GM21526 (cell line): Measurements from ENCODE around the gene CCNL1.
"Not testable (repeated sequence)": the region's sequence is repeated elsewhere in the genome, so short reads cannot be mapped to it uniquely, and the experiment has no call there.

Source experiments
- ATAC-seq: cut with Tn5 transposase; IDR thresholded peaks from one replicate; pipeline ENCODE4 v1.9.1; 2021; ENCODE audit warnings: moderate library complexity; ENCODE audit not compliant: unreplicated experiment, low FRiP score

CCNL1 gene

DNA sequence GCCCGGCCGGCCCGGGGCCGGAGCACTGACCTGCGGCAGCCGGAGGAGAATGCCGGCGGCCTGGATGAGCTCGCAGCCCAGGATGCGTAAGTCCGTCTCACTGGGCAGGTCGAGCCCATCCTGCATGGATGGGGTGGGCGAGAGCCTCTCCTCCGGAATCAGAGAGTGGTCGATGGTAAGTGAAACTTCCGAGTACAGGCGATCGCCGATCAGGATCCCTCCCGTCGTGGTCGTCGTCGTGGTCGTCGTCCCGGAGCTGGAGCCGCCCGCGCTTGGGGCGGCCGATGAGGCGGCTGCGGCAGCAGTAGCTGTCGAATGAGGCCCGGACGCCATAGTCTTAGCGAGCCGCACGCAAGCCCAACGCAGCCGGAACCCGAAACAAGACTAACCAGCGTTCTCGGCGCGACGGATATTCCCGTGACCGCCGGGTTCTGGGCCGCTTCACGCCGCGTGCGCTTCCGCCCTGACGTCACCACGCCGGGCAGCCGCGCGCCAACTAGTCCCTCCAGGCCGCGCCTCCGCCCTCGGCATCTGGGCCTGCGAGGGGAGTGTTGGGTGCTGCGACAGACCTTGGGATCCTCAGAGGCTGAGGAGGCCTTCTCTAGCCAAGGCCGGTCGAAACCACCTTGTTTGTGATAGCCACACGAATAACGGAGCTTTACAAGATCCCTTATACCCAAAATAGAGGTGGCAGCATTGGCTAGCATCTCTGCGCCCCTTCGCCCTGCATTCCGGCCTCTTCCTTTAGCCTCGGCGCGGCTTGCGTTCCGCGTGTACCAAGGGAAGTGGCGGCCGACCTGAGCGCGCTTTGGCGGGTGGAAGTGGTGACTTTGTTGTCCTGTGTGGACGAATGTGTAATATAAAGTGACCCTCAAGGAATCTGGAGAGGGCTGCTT, at the start of gene CCNL1:
CCNL1 (minus strand) TSS at position 386 of the 896 bp plus-strand sequence; CDS start at position 333, 53 bp downstream.
- ATAC-seq, result peak; percentile 80

DNA sequence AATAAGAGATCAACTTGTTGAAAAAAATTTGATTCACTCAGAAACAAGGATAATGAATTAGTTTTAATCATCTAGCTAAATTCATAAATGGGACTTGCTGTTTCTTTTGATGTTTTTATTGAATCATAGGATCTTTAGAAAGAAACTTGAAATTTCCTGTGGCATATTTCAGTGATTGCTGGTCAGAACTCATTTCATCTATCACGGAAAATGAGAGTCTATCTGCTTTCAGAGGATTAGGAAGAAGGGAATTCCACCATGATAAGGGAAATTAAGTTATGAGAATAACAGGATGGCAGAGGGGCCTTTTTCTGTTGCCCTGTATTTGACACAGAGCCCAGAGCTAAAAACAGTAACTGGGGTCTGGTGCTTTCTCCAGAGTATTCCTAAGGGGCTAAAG, 44.9 kb upstream of the CCNL1 start:
- no peak for ATAC-seq

DNA sequence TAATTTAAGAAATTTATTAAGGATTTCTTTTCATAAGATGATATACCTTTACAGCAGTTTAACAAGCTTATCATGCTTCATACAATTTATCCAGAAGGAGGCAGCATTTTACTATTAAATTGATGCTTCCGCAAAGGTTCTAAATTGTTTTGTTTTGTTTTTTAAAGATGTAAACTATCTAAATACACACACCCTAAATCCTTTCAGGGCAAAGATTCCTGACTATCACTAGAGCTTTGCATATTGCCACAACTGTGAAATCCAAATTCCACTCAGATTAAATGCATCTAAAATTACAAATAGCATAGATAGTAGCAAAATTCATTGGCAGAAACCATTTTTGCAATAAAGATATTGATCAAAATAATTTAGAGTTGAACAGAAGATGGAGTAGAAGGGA, 44.5 kb upstream of the CCNL1 start:
- no peak for ATAC-seq

GRCh38 chr3:157201648-157202278, 41.8 kb upstream of the CCNL1 start:
- peak; percentile 77 for ATAC-seq

DNA sequence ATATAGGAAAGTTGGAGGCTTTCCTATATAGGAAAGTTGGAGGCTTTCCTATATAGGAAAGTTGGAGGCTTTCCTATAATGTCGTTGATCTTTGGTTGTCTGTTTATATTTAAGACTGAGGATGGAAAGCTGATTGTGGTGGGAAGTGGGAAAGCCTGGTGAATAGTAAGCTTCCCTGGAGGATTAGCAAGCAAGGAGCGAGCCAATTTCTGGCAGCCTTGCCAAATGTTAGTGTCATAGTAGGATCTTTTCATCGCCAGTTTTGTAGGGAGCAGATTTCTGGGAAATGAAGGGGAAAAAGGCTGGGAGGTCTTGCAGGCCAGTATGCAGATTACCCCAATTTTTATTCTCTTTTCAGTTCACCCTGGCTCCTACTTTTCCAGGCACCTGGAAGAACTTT, 39.9 kb upstream of the CCNL1 start:
- ATAC-seq, result no peak

- no peak for ATAC-seq
Observed at GRCh38 chr3:157195965-157196364, 36.0 kb upstream of the CCNL1 start.

- ATAC-seq, result not testable (repeated sequence)
Observed at GRCh38 chr3:157191149-157191548, 31.2 kb upstream of the CCNL1 start.

DNA sequence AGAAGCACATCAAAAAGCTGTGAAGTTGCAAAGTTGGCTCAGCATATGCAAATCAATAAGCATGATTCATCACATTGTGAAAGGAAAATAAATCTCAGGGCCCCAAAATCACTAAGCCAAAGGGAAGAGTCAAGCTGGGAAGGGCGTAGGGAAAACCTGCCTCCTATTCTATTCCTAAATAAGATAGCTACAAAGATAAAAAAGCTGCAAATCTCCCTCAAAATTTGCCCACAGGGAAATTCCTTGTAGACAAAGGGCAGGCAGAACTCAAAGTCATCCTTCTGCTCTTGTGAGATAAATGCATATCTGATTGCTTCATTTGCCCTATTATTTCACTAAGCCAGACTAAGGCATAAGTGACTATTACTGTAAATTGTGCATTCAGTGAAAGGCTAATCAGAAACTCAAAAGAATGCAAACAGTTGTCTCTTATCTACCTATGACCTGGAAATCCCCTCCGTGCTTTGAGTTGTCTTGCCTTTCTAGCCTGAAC, 30.5 kb upstream of the CCNL1 start:
- no peak for ATAC-seq

GRCh38 chr3:157188391-157188790, 28.4 kb upstream of the CCNL1 start:
- no peak for ATAC-seq

DNA sequence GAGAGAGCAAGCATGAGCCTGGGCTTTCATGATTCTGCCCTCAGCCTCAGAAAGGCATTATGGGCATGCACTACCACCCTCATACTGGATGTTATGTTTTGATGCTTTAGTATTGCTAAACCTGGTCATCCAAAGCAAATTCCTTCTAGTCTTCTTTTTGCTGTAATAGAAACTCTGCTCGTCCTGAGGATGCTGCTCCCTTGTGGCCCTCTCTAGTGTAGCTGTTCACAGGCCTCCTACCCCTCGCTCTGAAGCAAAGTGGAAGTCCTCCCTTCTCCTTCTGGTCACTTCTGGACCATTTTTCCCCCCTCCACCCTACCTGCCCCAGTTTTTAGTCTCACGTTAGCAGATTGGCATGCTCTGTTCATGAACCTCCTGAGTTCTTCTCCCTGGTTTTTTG, 22.9 kb upstream of the CCNL1 start:
- ATAC-seq, result no peak

DNA sequence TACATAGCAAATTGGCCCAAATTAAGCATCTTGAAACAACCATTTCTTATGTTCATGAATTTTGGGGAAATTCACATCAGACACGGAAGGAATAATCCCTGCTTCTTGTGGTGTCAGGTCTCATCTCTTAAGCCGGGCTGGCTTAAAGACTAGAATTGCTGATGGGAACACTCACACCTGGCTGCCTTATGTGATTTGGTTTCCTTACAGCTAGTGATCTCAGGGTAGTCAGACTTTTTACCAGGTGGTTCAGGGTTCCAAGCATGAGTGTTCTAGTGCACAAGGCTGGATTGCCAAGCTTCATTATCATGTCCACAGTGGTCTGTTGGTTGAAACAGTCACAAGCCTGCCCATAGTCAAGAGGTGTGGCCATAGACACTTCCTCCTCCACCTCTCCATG, 20.3 kb upstream of the CCNL1 start:
- ATAC-seq, result no peak

DNA sequence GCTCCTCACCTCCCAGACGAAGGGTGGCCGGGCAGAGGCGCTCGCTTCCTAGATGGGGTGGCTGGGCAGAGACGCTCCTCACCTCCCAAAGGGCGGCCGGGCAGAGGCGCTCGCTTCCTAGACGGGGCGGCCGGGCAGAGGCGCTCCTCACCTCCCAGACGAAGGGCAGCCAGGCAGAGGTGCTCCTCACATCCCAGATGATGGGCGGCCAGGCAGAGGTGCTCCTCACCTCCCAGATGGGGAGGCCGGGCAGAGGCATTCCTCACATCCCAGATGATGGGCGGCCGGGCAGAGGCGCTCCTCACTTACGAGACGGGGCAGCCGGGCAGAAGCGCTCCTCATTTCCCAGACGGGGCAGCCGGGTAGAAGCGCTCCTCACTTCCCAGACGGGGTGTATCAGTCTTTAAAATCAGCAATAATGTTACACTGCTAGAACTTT, 19.4 kb upstream of the CCNL1 start:
- ATAC-seq, result no peak

DNA sequence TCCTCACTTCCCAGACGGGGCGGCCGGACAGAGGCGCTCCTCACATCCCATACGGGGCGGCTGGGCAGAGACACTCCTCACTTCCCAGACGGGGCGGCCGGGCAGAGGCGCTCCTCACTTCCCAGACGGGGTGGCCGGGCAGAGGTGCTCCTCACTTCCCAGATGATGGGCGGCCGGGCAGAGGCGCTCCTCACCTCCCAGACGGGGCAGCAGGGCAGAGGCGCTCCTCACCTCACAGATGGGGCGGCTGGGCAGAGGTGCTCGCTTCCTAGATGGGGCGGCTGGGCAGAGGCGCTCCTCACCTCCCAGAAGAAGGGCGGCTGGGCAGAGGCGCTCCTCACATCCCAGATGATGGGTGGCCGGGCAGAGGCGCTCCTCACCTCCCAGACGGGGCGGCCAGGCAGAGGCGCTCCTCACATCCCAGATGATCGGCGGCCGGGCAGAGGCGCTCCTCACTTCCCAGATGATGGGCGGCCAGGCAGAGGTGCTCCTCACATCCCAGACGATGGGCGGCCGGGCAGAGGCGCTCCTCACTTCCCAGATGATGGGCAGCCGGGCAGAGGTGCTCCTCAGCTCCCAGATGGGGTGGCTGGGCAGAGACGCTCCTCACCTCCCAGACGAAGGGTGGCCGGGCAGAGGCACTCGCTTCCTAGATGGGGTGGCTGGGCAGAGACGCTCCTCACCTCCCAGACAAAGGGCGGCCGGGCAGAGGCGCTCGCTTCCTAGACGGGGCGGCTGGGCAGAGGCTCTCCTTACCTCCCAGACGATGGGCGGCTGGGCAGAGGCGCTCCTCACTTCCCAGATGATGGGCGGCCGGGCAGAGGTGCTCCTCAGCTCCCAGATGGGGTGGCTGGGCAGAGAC, 18.8 kb upstream of the CCNL1 start:
- not testable (repeated sequence) for ATAC-seq

GRCh38 chr3:157177801-157178453, 18.0 kb upstream of the CCNL1 start:
- not testable (repeated sequence) for ATAC-seq

- ATAC-seq, result no peak
Observed at GRCh38 chr3:157176934-157177333, 17.0 kb upstream of the CCNL1 start.

- ATAC-seq, result no peak
Observed at GRCh38 chr3:157175691-157176507, 16.0 kb upstream of the CCNL1 start.

DNA sequence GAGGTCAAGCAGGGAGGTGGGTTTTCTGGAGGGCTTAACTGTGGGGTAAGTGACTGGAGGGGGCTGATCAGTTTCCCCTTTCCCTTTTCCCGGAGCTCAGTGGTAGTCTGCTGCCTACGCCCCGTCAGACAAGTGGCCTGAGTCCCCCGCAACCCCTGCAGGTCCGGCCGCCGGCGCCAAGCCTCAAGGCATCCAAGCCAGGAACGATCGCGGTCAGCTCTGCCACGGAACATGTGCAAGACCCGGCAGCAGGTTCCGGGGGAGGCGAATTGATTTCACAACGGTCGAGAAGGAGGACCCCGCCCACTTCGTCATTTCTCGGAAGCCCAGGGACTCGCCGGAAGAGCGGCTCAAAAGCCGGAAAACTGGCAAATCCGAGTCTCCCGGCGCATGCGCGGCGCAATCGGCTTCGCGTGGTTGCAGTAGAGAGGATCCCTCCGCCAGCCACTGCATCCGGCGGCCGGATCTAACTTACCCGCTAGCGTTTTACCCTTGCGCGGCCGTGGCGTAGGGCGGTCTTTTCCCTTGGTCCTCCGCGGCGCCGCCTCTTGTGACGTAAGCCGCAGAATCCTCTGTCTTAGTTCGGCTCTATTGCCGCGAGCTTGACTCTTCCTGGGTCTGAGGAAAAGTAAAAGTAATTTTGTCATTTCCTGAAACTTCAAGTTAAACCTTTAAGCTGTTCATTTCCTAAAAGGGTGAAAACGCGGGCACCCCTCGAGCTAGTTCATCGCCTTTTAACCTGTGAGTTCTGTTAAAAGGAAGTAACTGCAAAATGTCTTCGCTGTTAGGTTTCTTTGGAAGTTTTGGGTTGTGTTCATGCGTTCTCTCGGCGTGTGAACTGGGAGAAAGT, 14.9 kb upstream of the CCNL1 start:
- ATAC-seq, result peak; percentile 93

DNA sequence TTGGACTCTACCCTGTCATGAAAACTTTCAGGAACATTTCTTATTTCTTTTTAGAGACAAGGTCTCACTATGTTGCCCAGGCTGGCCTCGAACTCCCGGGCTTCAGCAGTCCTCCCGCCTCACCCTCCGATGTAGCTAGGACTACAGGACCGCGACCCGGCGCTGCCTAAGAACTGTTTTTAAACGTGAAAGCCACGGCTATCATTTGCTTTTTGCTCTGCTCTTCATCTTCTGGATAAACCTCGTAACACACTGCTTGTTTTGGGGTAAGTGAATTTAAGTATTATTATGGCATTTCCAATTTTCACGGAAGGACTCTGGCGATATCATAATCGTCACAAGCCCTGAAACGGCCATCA, 14.3 kb upstream of the CCNL1 start:
- no peak for ATAC-seq

DNA sequence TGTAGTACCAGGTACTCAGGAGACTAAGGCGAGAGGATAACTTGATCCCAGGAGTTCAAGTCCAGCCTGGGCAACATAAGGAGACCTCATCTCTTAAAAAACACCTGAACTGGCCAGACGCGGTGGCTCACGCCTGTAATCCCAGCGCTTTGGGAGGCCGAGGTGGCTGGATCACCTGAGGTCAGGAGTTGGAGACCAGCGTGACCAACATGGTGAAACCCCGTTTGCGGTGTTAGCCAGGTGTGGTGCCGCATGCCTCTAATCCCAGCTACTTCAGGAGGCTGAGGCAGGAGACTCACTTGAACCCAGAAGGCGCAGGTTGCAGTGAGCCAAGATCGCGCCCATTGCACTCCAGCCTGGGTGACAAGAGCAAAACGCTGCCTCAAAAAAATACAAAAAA, 13.4 kb upstream of the CCNL1 start:
- ATAC-seq, result not testable (repeated sequence)
